ENCODE measurements around the gene LACC1. TPM values are rescaled to one million over a fixed set of nuclear protein-coding genes. Genes with fewer than 3 reads are reported as not detected.

LACC1 gene
- total RNA-seq, 1 donor, result 22.9 TPM

DNA sequence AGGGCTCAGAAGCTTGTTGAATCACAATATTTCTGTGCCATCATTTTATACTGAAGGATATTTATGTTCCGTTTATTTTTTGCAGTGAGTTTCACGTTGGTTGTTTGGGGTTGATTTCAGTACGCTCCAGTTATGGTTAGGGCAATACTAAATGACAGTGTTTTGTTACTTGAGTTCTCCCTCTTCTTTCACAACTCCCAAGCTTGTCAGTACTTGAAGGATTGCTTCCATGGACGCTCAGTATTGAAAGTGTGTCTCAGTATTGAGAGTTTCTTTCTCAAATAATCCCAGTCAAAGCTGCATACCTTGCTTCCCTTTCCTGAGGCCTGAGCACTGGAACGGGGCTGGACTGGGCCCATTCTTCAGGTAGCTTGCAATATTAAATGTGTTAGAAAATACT is 38.9 kb downstream of the LACC1 start:
- TF ChIP-seq, protein P1, sequence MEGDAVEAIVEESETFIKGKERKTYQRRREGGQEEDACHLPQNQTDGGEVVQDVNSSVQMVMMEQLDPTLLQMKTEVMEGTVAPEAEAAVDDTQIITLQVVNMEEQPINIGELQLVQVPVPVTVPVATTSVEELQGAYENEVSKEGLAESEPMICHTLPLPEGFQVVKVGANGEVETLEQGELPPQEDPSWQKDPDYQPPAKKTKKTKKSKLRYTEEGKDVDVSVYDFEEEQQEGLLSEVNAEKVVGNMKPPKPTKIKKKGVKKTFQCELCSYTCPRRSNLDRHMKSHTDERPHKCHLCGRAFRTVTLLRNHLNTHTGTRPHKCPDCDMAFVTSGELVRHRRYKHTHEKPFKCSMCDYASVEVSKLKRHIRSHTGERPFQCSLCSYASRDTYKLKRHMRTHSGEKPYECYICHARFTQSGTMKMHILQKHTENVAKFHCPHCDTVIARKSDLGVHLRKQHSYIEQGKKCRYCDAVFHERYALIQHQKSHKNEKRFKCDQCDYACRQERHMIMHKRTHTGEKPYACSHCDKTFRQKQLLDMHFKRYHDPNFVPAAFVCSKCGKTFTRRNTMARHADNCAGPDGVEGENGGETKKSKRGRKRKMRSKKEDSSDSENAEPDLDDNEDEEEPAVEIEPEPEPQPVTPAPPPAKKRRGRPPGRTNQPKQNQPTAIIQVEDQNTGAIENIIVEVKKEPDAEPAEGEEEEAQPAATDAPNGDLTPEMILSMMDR (IDR thresholded peaks at IDR 0.05; ENCODE audit: insufficient read depth, low read length), result no peak
- no peak for DNase-seq (ENCODE audit: low read depth)
- no peak overlapping the region for H3K4me3 ChIP-seq (ENCODE audit: low read depth, low read length)

DNA sequence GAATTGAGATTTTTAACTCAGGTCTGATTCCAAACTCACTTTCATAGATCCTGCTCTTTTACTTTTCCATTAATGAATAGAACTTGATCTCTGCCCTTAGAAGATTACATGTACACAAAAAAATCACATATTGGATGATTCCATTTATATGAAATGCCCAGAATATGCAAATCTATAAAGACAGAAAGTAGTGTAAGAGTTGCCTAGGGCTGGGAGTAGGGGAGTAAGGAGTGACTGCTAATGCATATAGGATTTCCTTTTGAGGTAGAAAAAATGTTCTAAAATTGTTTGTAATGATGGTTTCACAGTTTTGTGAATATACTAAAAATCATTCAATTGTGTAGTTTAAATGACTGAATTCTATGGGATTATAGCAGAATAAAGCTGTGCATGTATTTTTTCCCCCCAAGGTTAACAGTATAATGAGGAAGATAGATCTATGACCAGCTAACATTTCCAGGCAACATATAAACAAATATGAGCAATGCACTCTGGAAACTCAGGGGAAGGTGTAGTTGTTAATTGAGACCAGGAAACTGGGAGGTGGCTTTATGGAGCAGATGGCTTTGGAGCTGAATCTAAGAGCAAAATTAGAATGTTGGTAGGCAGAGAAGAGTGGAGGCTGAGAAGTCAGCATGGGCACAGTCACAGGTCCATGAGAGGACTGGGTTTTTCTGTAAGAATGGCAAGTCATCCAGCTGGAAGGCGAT is 41.4 kb downstream of the LACC1 start:
- H3K4me3 ChIP-seq (ENCODE audit: low read depth, low read length), result no peak overlapping the region
- no peak for DNase-seq (ENCODE audit: low read depth)
- TF ChIP-seq, protein P1 (IDR thresholded peaks at IDR 0.05; ENCODE audit: insufficient read depth, low read length), result no peak

DNA sequence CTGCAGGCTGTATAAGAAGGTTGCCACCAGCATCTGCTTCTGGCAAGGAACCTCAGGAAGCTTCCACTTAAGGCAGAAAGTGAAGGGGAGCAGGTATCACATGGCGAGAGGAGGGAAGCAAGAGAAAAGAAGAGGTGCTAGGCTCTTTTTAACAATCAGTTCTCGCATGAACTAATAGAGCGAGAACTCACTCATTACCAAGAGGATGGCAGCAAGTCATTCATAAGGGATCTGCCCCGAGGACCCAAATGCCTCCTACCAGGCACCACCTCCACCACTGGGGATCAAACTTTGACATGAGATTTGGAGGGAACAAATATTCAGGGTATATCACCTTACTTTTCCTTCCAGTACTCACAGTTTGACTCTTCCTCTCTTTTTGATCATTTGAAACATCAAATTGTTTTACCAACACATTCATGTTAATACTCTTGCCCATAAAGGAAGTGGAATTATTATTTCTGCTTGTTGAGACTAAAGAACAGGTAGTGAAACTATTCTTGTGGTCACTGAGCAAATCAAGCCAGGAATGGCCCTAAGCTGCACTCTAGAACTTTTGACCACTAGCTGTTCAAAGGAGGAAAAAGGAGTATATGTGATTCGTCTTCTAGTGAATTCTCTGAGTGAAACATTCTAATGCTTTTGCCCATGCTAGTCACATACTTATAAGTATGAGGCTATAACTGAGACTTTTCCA is 45.0 kb downstream of the LACC1 start:
- H3K4me3 ChIP-seq (ENCODE audit: low read depth, low read length), result no peak overlapping the region
- DNase-seq (ENCODE audit: low read depth), result no peak
- TF ChIP-seq, protein P1 (IDR thresholded peaks at IDR 0.05; ENCODE audit: insufficient read depth, low read length), result no peak

DNA sequence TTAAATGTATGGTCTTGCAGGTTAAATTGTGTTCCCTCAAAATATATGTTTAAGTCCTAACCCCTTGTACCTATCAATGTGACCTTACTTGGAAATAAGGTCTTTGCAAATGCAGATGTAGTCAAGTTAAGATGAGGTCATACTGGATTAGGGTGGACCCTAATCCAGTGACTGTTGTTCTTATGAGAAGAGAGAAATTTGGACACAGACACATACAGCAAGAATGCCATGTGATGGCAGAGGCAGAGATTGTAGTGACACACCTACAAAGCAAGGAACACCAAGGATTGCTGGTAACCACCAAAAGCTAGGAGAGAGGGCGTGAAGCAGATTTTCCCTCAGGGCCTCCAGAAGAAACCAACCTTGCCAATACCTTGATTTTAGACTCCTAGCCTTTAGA is 50.2 kb downstream of the LACC1 start:
- H3K4me3 ChIP-seq (ENCODE audit: low read depth, low read length), result no peak overlapping the region
- DNase-seq (ENCODE audit: low read depth), result no peak
- TF ChIP-seq, protein P1 (IDR thresholded peaks at IDR 0.05; ENCODE audit: insufficient read depth, low read length), result no peak

DNA sequence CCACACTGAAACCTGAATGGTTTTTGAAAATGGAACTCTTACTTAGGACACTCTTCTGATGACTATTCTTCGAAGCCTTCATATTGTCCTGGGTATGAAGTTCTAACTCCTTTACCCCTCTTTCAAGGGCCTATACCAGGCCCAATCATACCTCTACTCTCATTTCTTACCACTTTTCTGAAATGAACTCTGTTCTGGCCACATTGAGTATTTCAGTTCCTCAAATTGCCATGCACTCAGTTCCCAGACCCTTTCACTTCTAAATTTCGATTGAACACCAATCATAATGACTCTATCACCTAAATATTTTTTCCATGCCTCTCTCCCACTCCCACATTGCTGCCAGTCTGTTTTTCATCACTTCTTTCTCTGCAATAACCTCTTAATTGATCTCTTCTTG is 53.7 kb downstream of the LACC1 start:
- H3K4me3 ChIP-seq (ENCODE audit: low read depth, low read length), result no peak overlapping the region
- TF ChIP-seq, protein P1 (IDR thresholded peaks at IDR 0.05; ENCODE audit: insufficient read depth, low read length), result no peak

DNA sequence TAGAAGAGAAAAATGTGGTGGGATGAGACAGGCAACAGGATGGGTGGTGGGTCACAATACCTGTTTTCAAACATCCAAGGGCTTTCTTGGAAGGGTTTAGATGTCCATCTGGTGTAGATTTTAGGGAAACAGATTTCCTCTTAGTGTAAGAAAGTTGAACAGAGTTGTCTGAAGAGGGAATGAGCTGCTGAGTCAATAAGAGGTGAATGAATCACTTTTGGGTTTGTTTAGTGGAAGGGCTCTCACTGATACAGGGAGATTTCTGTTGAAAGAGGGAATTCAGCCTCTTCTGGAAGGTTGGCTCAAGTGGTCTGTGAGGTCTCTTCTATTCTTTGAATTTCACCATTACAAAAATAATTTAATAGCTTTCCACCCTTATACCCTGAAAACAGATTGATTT is 54.6 kb downstream of the LACC1 start:
- DNase-seq (ENCODE audit: low read depth), result no peak
- TF ChIP-seq, protein P1 (IDR thresholded peaks at IDR 0.05; ENCODE audit: insufficient read depth, low read length), result no peak
- H3K4me3 ChIP-seq (ENCODE audit: low read depth, low read length), result no peak overlapping the region

More for the DNA sequence above, 53.7 kb downstream of the LACC1 start:
- DNase-seq (ENCODE audit: low read depth), result no peak
